DND-41 (cell line): ENCODE measurements around the gene NR6A1.

ENCODE experiments used
- ATAC-seq: fragments of 200-7000 bp; cut with Tn5 transposase; 3 replicates; pipeline ENCODE4 v1.9.1; 2021; ENCODE audit warnings: low read depth; ENCODE audit not compliant: insufficient read depth
- DNase-seq: peaks from one replicate; pipeline ENCODE4 v3.0.0-alpha.2; 2020
- H2AFZ ChIP-seq: 2 replicates; pipeline ENCODE4 v1.6.0; 2012; ENCODE audit warnings: low read depth, low read length
- H3K27ac ChIP-seq: 2 replicates; pipeline ENCODE4 v1.5.1; 2012; ENCODE audit warnings: low read length, inconsistent platforms
- H3K27me3 ChIP-seq: fragments of 200-600 bp; sonication (generic); 2 replicates; pipeline ENCODE4 v1.6.0; 2012; ENCODE audit warnings: low read length, mild to moderate bottlenecking, inconsistent platforms; ENCODE audit not compliant: insufficient read depth, poor library complexity
- H3K36me3 ChIP-seq: 2 replicates; pipeline ENCODE4 v1.5.1; 2012; ENCODE audit warnings: low read length, inconsistent platforms; ENCODE audit not compliant: insufficient read depth
- H3K4me1 ChIP-seq: 2 replicates; pipeline ENCODE4 v1.5.1; 2012; ENCODE audit warnings: mild to moderate bottlenecking, low read length; ENCODE audit not compliant: insufficient read depth
- H3K4me2 ChIP-seq: 2 replicates; pipeline ENCODE4 v1.6.0; 2012; ENCODE audit warnings: mild to moderate bottlenecking, moderate library complexity, low read length, inconsistent platforms; ENCODE audit not compliant: insufficient read depth
- H3K4me3 ChIP-seq, 2 experiments: fragments of 200-600 bp in 1 of 2; shearing (Covaris generic) in 1 of 2; 2 replicates each; pipeline ENCODE4 v1.5.1; 2012 to 2016; ENCODE audit warnings: inconsistent platforms in 2 of 2, low read length in 2 of 2, mild to moderate bottlenecking in 2 of 2, low read depth in 1 of 2, moderate library complexity in 1 of 2
- H3K79me2 ChIP-seq: 2 replicates; pipeline ENCODE4 v1.6.0; 2012; ENCODE audit warnings: low read length, inconsistent platforms; ENCODE audit not compliant: insufficient read depth
- H3K9ac ChIP-seq: 2 replicates; pipeline ENCODE4 v1.6.0; 2012; ENCODE audit warnings: low read depth, mild to moderate bottlenecking, inconsistent platforms, low read length, moderate library complexity
- H3K9me3 ChIP-seq: 2 replicates; pipeline ENCODE4 v1.5.1; 2012; ENCODE audit warnings: low read length, moderate library complexity, mild to moderate bottlenecking, inconsistent platforms; ENCODE audit not compliant: insufficient read depth, severe bottlenecking
- H4K20me1 ChIP-seq: 2 replicates; pipeline ENCODE4 v1.6.0; 2012; ENCODE audit warnings: low read length; ENCODE audit not compliant: insufficient read depth
- CTCF ChIP-seq: IDR thresholded peaks from 2 replicates; pipeline ENCODE4 v1.5.1; 2012; ENCODE audit warnings: borderline replicate concordance, low read length, moderate library complexity, mild to moderate bottlenecking; ENCODE audit not compliant: poor library complexity, severe bottlenecking; ENCODE audit errors: extremely low read depth
- EZH2 ChIP-seq: IDR thresholded peaks from 3 replicates; pipeline ENCODE4 v1.6.1; 2012; ENCODE audit warnings: borderline replicate concordance, low read depth, mild to moderate bottlenecking, moderate library complexity, low read length, inconsistent platforms; ENCODE audit not compliant: severe bottlenecking

Gene NR6A1

GRCh38 chr9:124480621-124480981 lies 290.5 kb downstream of the NR6A1 start:
- Histone ChIP-seq H2AFZ (no peak overlapping the region), H3K27me3 (no peaks in the 10 kb centered on the region)
- peak; percentile 74 for ATAC-seq

GRCh38 chr9:124479947-124480620 lies 291.0 kb downstream of the NR6A1 start:
- Histone ChIP-seq H4K20me1 (no peaks in the 10 kb centered on the region; the same call in 1 of the 2 replicates), H3K27ac (no peak overlapping the region), H3K27me3 (no peaks in the 10 kb centered on the region), H3K36me3 (no peaks in the 10 kb centered on the region), H2AFZ (no peak overlapping the region), H3K4me1 (no peaks in the 10 kb centered on the region), H3K4me2 (no peak overlapping the region), H3K9ac (no peak overlapping the region), H3K9me3 (no peaks in the 10 kb centered on the region), H3K79me2 (no peaks in the 10 kb centered on the region), H3K4me3 (no peak overlapping the region)
- TF ChIP-seq EZH2 (no peak), CTCF (no peak)
- DNase-seq, result no peak
- ATAC-seq, result no peak

More at GRCh38 chr9:124480621-124480981, 290.5 kb downstream of the NR6A1 start:
- peak; percentile 13 for DNase-seq
- no peak overlapping the region for H3K4me2 ChIP-seq
- no peaks in the 10 kb centered on the region for H3K4me1 ChIP-seq
- H4K20me1 ChIP-seq, result no peaks in the 10 kb centered on the region; the same call in 1 of the 2 replicates
- TF ChIP-seq CTCF (peak; percentile 45), EZH2 (no peak)
- no peak overlapping the region for H3K9ac ChIP-seq
- H3K36me3 ChIP-seq, result no peaks in the 10 kb centered on the region
- H3K9me3 ChIP-seq, result no peaks in the 10 kb centered on the region
- no peak overlapping the region for H3K4me3 ChIP-seq
- no peaks in the 10 kb centered on the region for H3K79me2 ChIP-seq
- H3K27ac ChIP-seq, result no peak overlapping the region

- Histone ChIP-seq H3K9me3 (no peaks in the 10 kb centered on the region), H2AFZ (no peak overlapping the region), H4K20me1 (no peaks in the 10 kb centered on the region; the same call in 1 of the 2 replicates), H3K4me1 (no peaks in the 10 kb centered on the region), H3K27ac (no peak overlapping the region), H3K4me2 (no peak overlapping the region), H3K27me3 (no peaks in the 10 kb centered on the region), H3K36me3 (no peaks in the 10 kb centered on the region), H3K79me2 (no peaks in the 10 kb centered on the region), H3K9ac (no peak overlapping the region), H3K4me3 (no peak overlapping the region)
- TF ChIP-seq EZH2 (no peak), CTCF (no peak)
- no peak for DNase-seq
- ATAC-seq, result no peak
Observed at GRCh38 chr9:124479371-124479770, 291.7 kb downstream of the NR6A1 start.
